Activated T-helper 2 cell treated with anti-CD3 and anti-CD28 coated beads, Interferon-gamma antibody, Interleukin-2, Interleukin-4, amounts not matched to agents 10 μg/mL and 5 μg/mL and 100 μg/mL, durations not matched to agents 14 hours and 24 hours and 36 hours (primary cell): ENCODE data around the gene FIGN. TPM values are rescaled to one million over a fixed set of nuclear protein-coding genes. Genes with fewer than 3 reads are reported as not detected.

Source experiments
- DNase-seq: peaks from one replicate; pipeline ENCODE4 v3.0.0; 2021; ENCODE audit warnings: low spot score
- H3K27ac Mint-ChIP-seq: one replicate; pipeline ENCODE4 v1.8.0; 2021; ENCODE audit warnings: mixed read lengths
- H3K27me3 Mint-ChIP-seq: one replicate; pipeline ENCODE4 v1.8.0; 2021; ENCODE audit warnings: low read depth, mixed read lengths
- H3K36me3 Mint-ChIP-seq: one replicate; pipeline ENCODE4 v1.8.0; 2021; ENCODE audit warnings: low read depth, mixed read lengths
- H3K4me1 Mint-ChIP-seq: one replicate; pipeline ENCODE4 v1.8.0; 2021; ENCODE audit warnings: low read depth, mixed read lengths
- H3K4me3 Mint-ChIP-seq: one replicate; pipeline ENCODE4 v1.8.0; 2021; ENCODE audit warnings: low read depth, mild to moderate bottlenecking, moderate library complexity, mixed read lengths
- H3K9me3 Mint-ChIP-seq: one replicate; pipeline ENCODE4 v1.8.0; 2021; ENCODE audit warnings: mixed read lengths
- intact Hi-C: fragments of 100-400 bp; cut with micrococcal nuclease; formaldehyde crosslinking; loops from one replicate; pipeline ENCODE4 v1.15.1; 2023
- total RNA-seq: library from RNA; stranded (reverse); gene quantifications from 2 replicates; pipeline ENCODE4 v1.2.3, GENCODE V29; 2022

FIGN gene
- total RNA-seq = not detected in 2 replicates

- Mint-ChIP-seq H3K4me3 (peak within 1 kb of the TSS; percentile 42), H3K4me1 (peaks cover 3% of the 10 kb centered on the region), H3K27ac (no peak within 1 kb of the TSS), H3K27me3 (peaks cover 32% of the 10 kb centered on the region), H3K36me3 (no peaks in the 10 kb centered on the region), H3K9me3 (no peaks in the 10 kb centered on the region)
- intact Hi-C loops = no loop called here
- no peak for DNase-seq
These were observed at the start of gene FIGN for GRCh38 chr2:163735685-163736432. FIGN (minus strand) TSS chr2:163736008; CDS start chr2:163734927, 1,081 bp downstream.

DNA sequence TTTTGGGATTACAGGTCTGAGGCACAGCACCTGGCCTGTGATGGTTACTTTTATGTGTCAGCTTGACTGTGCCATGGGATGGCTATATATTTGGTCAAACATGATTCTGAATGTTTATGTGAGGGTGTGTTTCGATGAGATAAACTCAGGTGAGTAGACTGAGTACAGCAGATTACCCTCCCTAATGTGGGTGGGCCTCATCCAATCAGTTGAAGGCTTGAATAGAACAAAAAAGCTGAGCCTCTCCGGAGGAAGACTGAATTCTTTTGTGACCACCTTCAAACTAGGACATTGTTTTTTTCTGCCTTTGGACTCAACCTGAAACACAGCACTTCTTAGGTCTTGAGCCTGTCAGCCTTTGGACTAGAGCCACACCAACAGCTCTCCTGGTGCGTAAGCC lies 49.4 kb upstream of the FIGN start:
- Mint-ChIP-seq H3K4me3 (no peak overlapping the region), H3K27me3 (no peaks in the 10 kb centered on the region), H3K36me3 (no peaks in the 10 kb centered on the region), H3K9me3 (peaks cover 13% of the 10 kb centered on the region), H3K27ac (no peak overlapping the region), H3K4me1 (no peaks in the 10 kb centered on the region)
- DNase-seq = no peak
- intact Hi-C loops = no loop called here

GRCh38 chr2:163779970-163780597 lies 44.3 kb upstream of the FIGN start:
- DNase-seq = no peak
- no peaks in the 10 kb centered on the region for H3K36me3 Mint-ChIP-seq
- H3K4me3 Mint-ChIP-seq = no peak overlapping the region
- H3K4me1 Mint-ChIP-seq = no peaks in the 10 kb centered on the region
- no peaks in the 10 kb centered on the region for H3K27me3 Mint-ChIP-seq
- H3K9me3 Mint-ChIP-seq = peaks cover 22% of the 10 kb centered on the region
- intact Hi-C loops = no loop called here
- H3K27ac Mint-ChIP-seq = no peak overlapping the region

- no peak for DNase-seq
- no peak overlapping the region for H3K4me3 Mint-ChIP-seq
- no peaks in the 10 kb centered on the region for H3K4me1 Mint-ChIP-seq
- peaks cover 22% of the 10 kb centered on the region for H3K9me3 Mint-ChIP-seq
- H3K27me3 Mint-ChIP-seq = no peaks in the 10 kb centered on the region
- no peaks in the 10 kb centered on the region for H3K36me3 Mint-ChIP-seq
- intact Hi-C loops = no loop called here
- H3K27ac Mint-ChIP-seq = no peak overlapping the region
These were observed 42.4 kb upstream of the FIGN start for GRCh38 chr2:163778045-163778781.

DNA sequence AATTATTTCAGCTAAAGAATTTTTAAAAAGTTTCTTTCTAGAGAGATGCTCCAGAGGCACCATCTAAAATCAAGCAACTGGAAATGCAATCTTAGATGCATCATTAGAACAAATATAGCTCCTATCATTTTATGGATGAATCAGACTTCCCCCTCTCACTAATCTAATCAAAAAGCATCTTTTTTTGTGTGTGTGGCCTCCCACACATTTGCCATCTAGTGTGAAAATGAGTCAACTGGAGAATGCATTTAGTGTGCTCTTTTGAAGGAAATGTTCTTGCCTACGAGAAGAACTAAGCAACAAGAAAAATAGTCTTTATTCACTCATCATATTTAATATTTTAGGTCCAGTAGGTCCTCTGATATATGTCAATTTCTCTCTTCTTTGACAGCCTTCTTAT lies 39.5 kb upstream of the FIGN start:
- DNase-seq = no peak
- Mint-ChIP-seq H3K27ac (no peak overlapping the region), H3K9me3 (peaks cover 15% of the 10 kb centered on the region), H3K36me3 (no peaks in the 10 kb centered on the region), H3K27me3 (no peaks in the 10 kb centered on the region), H3K4me1 (no peaks in the 10 kb centered on the region), H3K4me3 (no peak overlapping the region)
- intact Hi-C loops = no loop called here

- no peak overlapping the region for H3K4me3 Mint-ChIP-seq
- no peak for DNase-seq
- intact Hi-C loops = no loop called here
- no peaks in the 10 kb centered on the region for H3K36me3 Mint-ChIP-seq
- H3K27me3 Mint-ChIP-seq = no peaks in the 10 kb centered on the region
- H3K4me1 Mint-ChIP-seq = no peaks in the 10 kb centered on the region
- H3K9me3 Mint-ChIP-seq = peaks cover 15% of the 10 kb centered on the region
- H3K27ac Mint-ChIP-seq = no peak overlapping the region
These were observed 39.1 kb upstream of the FIGN start for GRCh38 chr2:163774862-163775261.

DNA sequence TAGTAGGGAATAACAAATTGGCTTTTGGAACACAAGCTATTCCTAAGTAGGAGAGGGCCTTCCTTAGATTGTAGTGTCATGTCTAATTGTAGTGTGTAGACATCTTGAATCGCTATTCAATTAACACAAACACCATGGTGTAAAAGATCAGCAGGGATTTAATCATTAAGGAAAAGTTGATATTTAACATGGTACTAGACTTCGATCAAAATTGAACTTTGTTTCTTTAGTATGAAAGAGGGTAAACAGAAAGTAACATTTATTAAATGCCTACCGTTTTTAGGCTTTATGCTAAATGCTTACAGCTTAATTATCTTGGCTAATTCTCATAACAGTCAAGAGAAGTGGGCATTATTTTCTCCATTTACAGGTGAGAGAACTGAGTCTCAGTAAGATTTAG lies 37.5 kb upstream of the FIGN start:
- intact Hi-C loops = no loop called here
- Mint-ChIP-seq H3K4me1 (no peaks in the 10 kb centered on the region), H3K9me3 (peaks cover 14% of the 10 kb centered on the region), H3K36me3 (no peaks in the 10 kb centered on the region), H3K27me3 (no peaks in the 10 kb centered on the region), H3K4me3 (no peak overlapping the region), H3K27ac (no peak overlapping the region)
- DNase-seq = no peak

DNA sequence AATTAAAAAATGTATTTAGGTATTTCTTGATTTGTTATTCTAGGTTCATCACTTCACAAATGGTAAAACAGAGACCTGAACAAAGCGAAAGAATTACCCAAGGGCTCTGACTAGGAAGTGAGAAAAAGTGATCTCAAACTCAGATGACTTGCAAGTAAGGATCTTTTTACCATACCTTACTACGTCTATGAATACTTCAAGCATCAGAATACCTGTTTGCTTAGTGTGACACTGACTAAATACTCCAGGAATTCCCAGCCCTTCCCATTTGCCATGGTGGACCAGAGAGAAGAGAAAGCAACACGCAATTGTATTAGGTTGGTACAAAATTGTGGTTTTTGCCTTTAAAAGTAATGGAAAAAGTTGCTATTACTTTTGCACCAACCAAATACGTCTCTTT lies 35.8 kb upstream of the FIGN start:
- Mint-ChIP-seq H3K9me3 (peaks cover 3% of the 10 kb centered on the region), H3K4me3 (no peak overlapping the region), H3K36me3 (no peaks in the 10 kb centered on the region), H3K4me1 (no peaks in the 10 kb centered on the region), H3K27ac (no peak overlapping the region), H3K27me3 (no peaks in the 10 kb centered on the region)
- intact Hi-C loops = no loop called here
- no peak for DNase-seq

- no peak for DNase-seq
- Mint-ChIP-seq H3K27ac (no peak overlapping the region), H3K36me3 (no peaks in the 10 kb centered on the region), H3K27me3 (no peaks in the 10 kb centered on the region), H3K4me1 (no peaks in the 10 kb centered on the region), H3K9me3 (peaks cover 3% of the 10 kb centered on the region), H3K4me3 (no peak overlapping the region)
- intact Hi-C loops = no loop called here
These were observed 33.3 kb upstream of the FIGN start for GRCh38 chr2:163768881-163769695.

DNA sequence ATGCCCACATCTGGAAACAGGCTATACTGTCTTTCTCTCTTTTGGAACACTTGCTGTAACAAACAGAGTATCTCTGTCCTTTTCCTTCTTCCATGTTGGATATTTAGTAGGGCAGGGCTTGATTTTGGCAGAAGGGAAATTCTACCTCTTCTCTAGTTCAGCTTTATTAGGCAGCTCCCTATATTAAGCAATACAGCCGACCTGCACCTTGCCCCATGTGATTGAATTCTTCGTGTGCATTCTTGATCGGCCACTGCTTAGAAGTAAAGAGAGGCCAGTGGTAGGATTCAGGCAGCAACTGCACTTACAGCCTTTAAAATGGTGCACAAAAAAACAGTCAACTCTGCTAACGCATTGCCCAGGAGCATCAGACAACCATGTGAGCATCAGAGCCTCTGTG lies 31.3 kb upstream of the FIGN start:
- no peak overlapping the region for H3K27ac Mint-ChIP-seq
- DNase-seq = no peak
- H3K4me1 Mint-ChIP-seq = no peaks in the 10 kb centered on the region
- no peaks in the 10 kb centered on the region for H3K27me3 Mint-ChIP-seq
- intact Hi-C loops = no loop called here
- H3K4me3 Mint-ChIP-seq = no peak overlapping the region
- H3K36me3 Mint-ChIP-seq = no peaks in the 10 kb centered on the region
- H3K9me3 Mint-ChIP-seq = peaks cover 3% of the 10 kb centered on the region

GRCh38 chr2:163764566-163764965 lies 28.8 kb upstream of the FIGN start:
- no peak for DNase-seq
- Mint-ChIP-seq H3K27ac (no peak overlapping the region), H3K9me3 (peaks cover 3% of the 10 kb centered on the region), H3K27me3 (no peaks in the 10 kb centered on the region), H3K4me3 (no peak overlapping the region), H3K4me1 (no peaks in the 10 kb centered on the region), H3K36me3 (no peaks in the 10 kb centered on the region)
- intact Hi-C loops = no loop called here

DNA sequence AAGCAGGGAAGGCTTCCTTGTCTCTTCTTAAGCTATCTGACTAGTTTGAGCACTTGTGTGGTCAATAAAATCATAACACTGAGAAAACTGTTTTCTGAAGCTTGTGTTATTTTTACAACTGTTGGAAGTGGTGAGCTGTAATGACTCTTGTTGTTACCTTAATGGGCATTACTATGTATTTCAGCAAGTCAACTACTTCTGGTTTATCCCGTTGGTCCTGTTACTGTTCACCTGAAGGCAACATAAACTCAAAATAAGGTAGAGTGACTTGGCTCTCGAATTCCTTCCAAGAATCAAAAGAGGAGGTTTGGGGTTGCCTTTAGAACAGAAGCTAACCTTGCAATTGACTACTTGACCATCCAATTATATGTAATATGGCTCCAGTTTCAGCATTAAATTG lies 23.2 kb upstream of the FIGN start:
- DNase-seq = no peak
- Mint-ChIP-seq H3K4me3 (no peak overlapping the region), H3K27ac (no peak overlapping the region), H3K36me3 (no peaks in the 10 kb centered on the region), H3K27me3 (no peaks in the 10 kb centered on the region), H3K9me3 (no peaks in the 10 kb centered on the region), H3K4me1 (no peaks in the 10 kb centered on the region)
- intact Hi-C loops = no loop called here
